RCC 7860 (cell line): Measurements from ENCODE around the gene PLA1A.

Experiments
- DNase-seq: peaks from one replicate; pipeline ENCODE4 v3.0.0-alpha.2; 2015; ENCODE audit warnings: low spot score
- FAIRE-seq: peaks from 2 replicates; lab custom pipeline; 2012; peaks lifted over from hg19 to GRCh38; lab: Jason Lieb, UNC

Gene PLA1A

GRCh38 chr3:119636891-119637611 lies 39.4 kb downstream of the PLA1A start:
- DNase-seq (peak; percentile 39), FAIRE-seq (peak; percentile 45)

GRCh38 chr3:119637679-119638477 lies 40.2 kb downstream of the PLA1A start:
- FAIRE-seq: peak; percentile 95
- peak; percentile 96 for DNase-seq

GRCh38 chr3:119639494-119640350 lies 42.0 kb downstream of the PLA1A start:
- no peak for FAIRE-seq
- DNase-seq: peak; percentile 16

GRCh38 chr3:119641416-119641815 lies 43.7 kb downstream of the PLA1A start:
- DNase-seq (no peak), FAIRE-seq (no peak)

- DNase-seq: no peak
- no peak for FAIRE-seq
These were observed 45.2 kb downstream of the PLA1A start for GRCh38 chr3:119642746-119643473.

- DNase-seq (peak; percentile 81), FAIRE-seq (peak; percentile 90)
These were observed 45.8 kb downstream of the PLA1A start for GRCh38 chr3:119643528-119643927.

DNA sequence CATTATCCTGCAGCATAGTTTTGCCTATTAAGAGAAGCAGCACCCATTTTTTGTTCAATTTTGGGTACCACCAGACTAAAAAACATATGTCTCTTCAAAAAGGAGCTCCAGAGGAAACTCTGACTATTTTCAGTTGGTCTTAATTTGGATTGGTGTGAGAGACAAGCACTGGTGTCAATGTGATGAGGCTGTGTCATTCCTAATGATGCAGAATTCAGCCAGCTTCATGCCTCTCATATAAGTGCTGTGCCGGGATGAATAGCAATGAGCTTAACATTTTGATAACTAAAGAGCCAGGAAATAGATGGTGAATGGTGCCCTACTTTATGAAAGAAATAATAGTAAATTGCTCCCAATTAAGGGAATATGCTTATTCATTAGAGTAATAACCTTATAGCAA lies 46.8 kb downstream of the PLA1A start:
- FAIRE-seq (no peak), DNase-seq (no peak)

GRCh38 chr3:119645813-119646212 lies 48.1 kb downstream of the PLA1A start:
- DNase-seq (no peak), FAIRE-seq (no peak)

GRCh38 chr3:119647171-119647570 lies 49.5 kb downstream of the PLA1A start:
- DNase-seq: no peak
- no peak for FAIRE-seq

DNA sequence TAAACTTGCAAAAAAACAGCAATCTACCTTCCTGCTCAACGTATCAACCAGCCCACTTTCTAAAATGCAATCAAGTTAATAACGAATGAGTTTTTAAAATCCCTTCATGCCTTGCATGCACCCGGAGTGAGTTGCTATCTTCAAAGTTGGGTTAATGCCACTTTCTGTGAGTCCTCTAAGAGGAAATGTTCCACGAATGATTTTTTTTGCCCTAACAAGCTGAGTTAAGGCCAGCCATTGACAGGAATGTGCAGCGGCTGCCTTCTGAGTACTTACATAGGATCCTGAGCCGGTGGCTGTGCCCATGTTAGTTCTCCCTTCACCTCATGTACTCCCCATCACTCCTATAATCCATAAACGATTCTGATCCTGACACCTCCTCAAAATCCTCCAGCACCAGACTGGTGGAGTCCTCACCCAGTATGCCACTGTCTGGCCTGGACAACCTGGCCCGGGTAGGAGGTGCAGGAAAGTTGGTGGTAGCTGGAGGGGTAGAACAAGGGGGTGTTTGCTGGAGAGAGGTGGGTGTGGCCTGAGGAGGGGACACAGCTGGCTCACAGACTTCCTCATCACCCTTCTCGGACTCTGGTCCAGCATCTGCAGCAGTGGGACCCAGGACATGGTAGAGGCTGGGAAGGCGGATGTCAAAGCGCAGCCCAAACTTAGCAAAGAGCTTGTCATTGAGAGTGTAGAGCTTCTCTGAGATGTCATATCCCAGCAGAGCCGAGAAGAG lies 50.3 kb downstream of the PLA1A start:
- no peak for FAIRE-seq
- DNase-seq: no peak

GRCh38 chr3:119649761-119650160 lies 52.1 kb downstream of the PLA1A start:
- DNase-seq: no peak
- FAIRE-seq: no peak

GRCh38 chr3:119652306-119653033 lies 54.8 kb downstream of the PLA1A start:
- DNase-seq (no peak), FAIRE-seq (no peak)

DNA sequence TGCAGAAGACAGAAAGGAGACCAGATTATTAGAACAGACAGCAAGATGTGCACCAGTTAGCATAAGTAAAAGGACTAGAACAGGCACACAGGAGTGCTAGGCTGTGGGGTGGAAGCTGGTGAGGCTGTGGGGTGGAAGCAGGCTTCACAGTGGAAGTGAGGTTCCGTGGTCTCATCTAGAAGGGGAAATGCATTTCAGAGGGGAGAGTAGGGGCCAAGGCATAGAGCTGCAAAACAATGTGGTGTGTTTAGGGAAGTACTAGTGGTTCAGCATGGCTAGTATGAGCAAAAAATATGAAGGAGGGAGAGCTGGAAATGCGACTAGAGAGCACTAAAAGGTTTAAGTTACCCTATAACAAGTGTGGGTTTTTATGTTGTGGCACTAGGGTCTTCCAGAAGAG lies 56.2 kb downstream of the PLA1A start:
- FAIRE-seq (no peak), DNase-seq (no peak)

GRCh38 chr3:119657887-119658702 lies 60.4 kb downstream of the PLA1A start:
- FAIRE-seq: no peak
- DNase-seq: no peak

- no peak for FAIRE-seq
These were observed 61.3 kb downstream of the PLA1A start for GRCh38 chr3:119658994-119659393.

GRCh38 chr3:119659606-119660291 lies 62.1 kb downstream of the PLA1A start:
- no peak for DNase-seq
- no peak for FAIRE-seq

More at GRCh38 chr3:119658994-119659393, 61.3 kb downstream of the PLA1A start:
- DNase-seq: no peak

GRCh38 chr3:119660474-119661440 lies 63.1 kb downstream of the PLA1A start, which contains the start of gene POPDC2:
POPDC2 (minus strand) TSS chr3:119660589; CDS start chr3:119660423, 166 bp downstream.
- FAIRE-seq (no peak), DNase-seq (no peak)
